Activated CD8-positive, alpha-beta memory T cell treated with anti-CD3 and anti-CD28 coated beads for 4 hours (primary cell): ENCODE measurements around the gene PRKAB1.
"Not testable (repeated sequence)": the region's sequence is repeated elsewhere in the genome, so short reads cannot be mapped to it uniquely, and the experiment has no call there.

Experiments used
- DNase-seq, 2 donors: peaks; one replicate each; pipeline ENCODE4 v3.0.0-alpha.2; 2020; ENCODE audit warnings: low read depth in 2 of 2

The PRKAB1 gene

GRCh38 chr12:119667577-119668323 is at the start of gene PRKAB1:
Gene PRKAB1 (plus strand): TSS chr12:119668133. CDS start chr12:119668245, 112 bp downstream.
- DNase-seq: peak; percentile 91 to 93

- not testable (repeated sequence) for DNase-seq
Observed at GRCh38 chr12:119618328-119618896, 49.5 kb upstream of the PRKAB1 start.

GRCh38 chr12:119620490-119620889 is 47.4 kb upstream of the PRKAB1 start:
- no peak for DNase-seq

- DNase-seq: no peak
Observed at GRCh38 chr12:119621878-119622277, 46.1 kb upstream of the PRKAB1 start.

- no peak for DNase-seq
Observed at GRCh38 chr12:119624966-119625365, 43.0 kb upstream of the PRKAB1 start.

- no peak for DNase-seq
Observed at GRCh38 chr12:119627019-119627643, 40.8 kb upstream of the PRKAB1 start.

- no peak for DNase-seq
Observed at GRCh38 chr12:119627686-119628085, 40.2 kb upstream of the PRKAB1 start.

- DNase-seq: no peak
Observed at GRCh38 chr12:119630223-119630780, 37.6 kb upstream of the PRKAB1 start.

- DNase-seq: no peak
Observed at GRCh38 chr12:119630962-119631550, 36.9 kb upstream of the PRKAB1 start.

GRCh38 chr12:119631930-119632678 is 35.8 kb upstream of the PRKAB1 start:
- DNase-seq: no peak

GRCh38 chr12:119634743-119635142 is 33.2 kb upstream of the PRKAB1 start:
- no peak for DNase-seq

- DNase-seq: no peak
Observed at GRCh38 chr12:119642986-119643385, 24.9 kb upstream of the PRKAB1 start.

- DNase-seq: no peak
Observed at GRCh38 chr12:119644930-119645329, 23.0 kb upstream of the PRKAB1 start.

- DNase-seq: no peak
Observed at GRCh38 chr12:119645535-119646059, 22.3 kb upstream of the PRKAB1 start.

- DNase-seq: no peak
Observed at GRCh38 chr12:119649202-119649808, 18.6 kb upstream of the PRKAB1 start.

- no peak for DNase-seq
Observed at GRCh38 chr12:119652665-119653064, 15.3 kb upstream of the PRKAB1 start.

GRCh38 chr12:119657001-119657400 is 10.9 kb upstream of the PRKAB1 start:
- DNase-seq: not testable (repeated sequence)

- DNase-seq: not testable (repeated sequence)
Observed at GRCh38 chr12:119658166-119658565, 9.8 kb upstream of the PRKAB1 start.

GRCh38 chr12:119659289-119659897 is 8.5 kb upstream of the PRKAB1 start:
- DNase-seq: peak in 1 of 2 donors; percentile 8

GRCh38 chr12:119660076-119660475 is 7.9 kb upstream of the PRKAB1 start:
- no peak for DNase-seq
